ENCODE results near the gene IQGAP2. TPM values are rescaled to one million over a fixed set of nuclear protein-coding genes. Genes with fewer than 3 reads are reported as not detected.

The IQGAP2 gene
- total and polyA plus RNA-seq, 2 donors from 2014 or later = 23.2 to 35.8 TPM

GRCh38 chr5:76393035-76393680 lies 9.9 kb upstream of the IQGAP2 start:
- no peak for TF ChIP-seq CTCF (IDR thresholded peaks at IDR 0.05; ENCODE audit: borderline replicate concordance, extremely low read depth, insufficient read depth)
- DNase-seq (no peak), FAIRE-seq (no peak)
- intact Hi-C loops (cut with DNase I) = no loop called here
- Histone ChIP-seq H3K9ac (ENCODE audit: low read length in 3 of 3) (no peak overlapping the region), H3K9me3 (ENCODE audit: control insufficient read depth in 2 of 3, insufficient read depth in 1 of 3, low read length in 3 of 3) (no peaks in the 10 kb centered on the region), H3K4me1 (ENCODE audit: control insufficient read depth in 2 of 3, insufficient read depth in 2 of 3, low read depth in 1 of 3, low read length in 3 of 3) (no peaks in the 10 kb centered on the region), H3K27ac (ENCODE audit: low read depth in 2 of 2, low read length in 2 of 2) (no peak overlapping the region), H3K36me3 (ENCODE audit: control insufficient read depth in 2 of 3, insufficient read depth in 3 of 3, low read length in 3 of 3) (no peaks in the 10 kb centered on the region), H3K27me3 (ENCODE audit: control insufficient read depth, insufficient read depth, low read length) (no peaks in the 10 kb centered on the region), H3K4me3 (ENCODE audit: low read length in 3 of 3) (no peak overlapping the region)

- H3K9me3 ChIP-seq (ENCODE audit: control insufficient read depth in 2 of 3, insufficient read depth in 1 of 3, low read length in 3 of 3) = no peaks in the 10 kb centered on the region
- H3K9ac ChIP-seq (ENCODE audit: low read length in 3 of 3) = no peak overlapping the region
- FAIRE-seq (no peak), DNase-seq (no peak)
- H3K4me3 ChIP-seq (ENCODE audit: low read length in 3 of 3) = no peak overlapping the region
- H3K27ac ChIP-seq (ENCODE audit: low read depth in 2 of 2, low read length in 2 of 2) = no peak overlapping the region
- intact Hi-C loops (cut with DNase I) = no loop called here
- no peaks in the 10 kb centered on the region for H3K27me3 ChIP-seq (ENCODE audit: control insufficient read depth, insufficient read depth, low read length)
- no peaks in the 10 kb centered on the region for H3K4me1 ChIP-seq (ENCODE audit: control insufficient read depth in 2 of 3, insufficient read depth in 2 of 3, low read depth in 1 of 3, low read length in 3 of 3)
- no peak for TF ChIP-seq CTCF (IDR thresholded peaks at IDR 0.05; ENCODE audit: borderline replicate concordance, extremely low read depth, insufficient read depth)
- H3K36me3 ChIP-seq (ENCODE audit: control insufficient read depth in 2 of 3, insufficient read depth in 3 of 3, low read length in 3 of 3) = no peaks in the 10 kb centered on the region
Observed at GRCh38 chr5:76397200-76397599, 5.9 kb upstream of the IQGAP2 start.

- no peaks in the 10 kb centered on the region for H3K36me3 ChIP-seq (ENCODE audit: control insufficient read depth in 2 of 3, insufficient read depth in 3 of 3, low read length in 3 of 3)
- intact Hi-C loops (cut with DNase I) = no loop called here
- H3K4me1 ChIP-seq (ENCODE audit: control insufficient read depth in 2 of 3, insufficient read depth in 2 of 3, low read depth in 1 of 3, low read length in 3 of 3) = peaks cover 0 to 1% (median 0%) of the 10 kb centered on the region in 3 donors
- H3K9me3 ChIP-seq (ENCODE audit: control insufficient read depth in 2 of 3, insufficient read depth in 1 of 3, low read length in 3 of 3) = no peaks in the 10 kb centered on the region
- no peaks in the 10 kb centered on the region for H3K27me3 ChIP-seq (ENCODE audit: control insufficient read depth, insufficient read depth, low read length)
- DNase-seq (no peak), FAIRE-seq (no peak)
- H3K4me3 ChIP-seq (ENCODE audit: low read length in 3 of 3) = no peak overlapping the region
- H3K9ac ChIP-seq (ENCODE audit: low read length in 3 of 3) = no peak overlapping the region
- no peak overlapping the region for H3K27ac ChIP-seq (ENCODE audit: low read depth in 2 of 2, low read length in 2 of 2)
- TF ChIP-seq CTCF (IDR thresholded peaks at IDR 0.05; ENCODE audit: borderline replicate concordance, extremely low read depth, insufficient read depth) = no peak
Observed at GRCh38 chr5:76399268-76399667, 3.8 kb upstream of the IQGAP2 start.

GRCh38 chr5:76400466-76400865 lies 2.6 kb upstream of the IQGAP2 start:
- no peak for TF ChIP-seq CTCF (IDR thresholded peaks at IDR 0.05; ENCODE audit: borderline replicate concordance, extremely low read depth, insufficient read depth)
- Histone ChIP-seq H3K4me3 (ENCODE audit: low read length in 3 of 3) (no peak overlapping the region), H3K9me3 (ENCODE audit: control insufficient read depth in 2 of 3, insufficient read depth in 1 of 3, low read length in 3 of 3) (no peaks in the 10 kb centered on the region), H3K4me1 (ENCODE audit: control insufficient read depth in 2 of 3, insufficient read depth in 2 of 3, low read depth in 1 of 3, low read length in 3 of 3) (peaks cover 0 to 5% (median 0%) of the 10 kb centered on the region in 3 donors), H3K36me3 (ENCODE audit: control insufficient read depth in 2 of 3, insufficient read depth in 3 of 3, low read length in 3 of 3) (no peaks in the 10 kb centered on the region), H3K27me3 (ENCODE audit: control insufficient read depth, insufficient read depth, low read length) (no peaks in the 10 kb centered on the region), H3K27ac (ENCODE audit: low read depth in 2 of 2, low read length in 2 of 2) (no peak overlapping the region), H3K9ac (ENCODE audit: low read length in 3 of 3) (no peak overlapping the region)
- intact Hi-C loops (cut with DNase I) = no loop called here
- FAIRE-seq = no peak
- DNase-seq = no peak

Data from kidney (tissue), 14 donors.